H1 (cell line): ENCODE data around the gene ANKFN1. TPM values are rescaled to one million over a fixed set of nuclear protein-coding genes. Genes with fewer than 3 reads are reported as not detected.

ENCODE experiments used
- CTCF ChIA-PET: fragments of 300-600 bp; sonication (Branson Sonifier 250); formaldehyde crosslinking; loops from one replicate; lab custom pipeline; 2021; ENCODE audit not compliant: partially characterized antibody; lab: Charles Lee
- POLR2A ChIA-PET: fragments of 300-600 bp; sonication (Branson Sonifier 250); formaldehyde crosslinking; loops from one replicate; lab custom pipeline; 2021; ENCODE audit warnings: inconsistent platforms; ENCODE audit not compliant: partially characterized antibody; lab: Charles Lee
- DNase-seq, 2 experiments: peaks; one replicate each; pipeline versions ENCODE4 v3.0.0 to v3.0.0-alpha.2; 2010 to 2022; ENCODE audit warnings: low spot score in 2 of 2, low read depth in 1 of 2, mixed read lengths in 1 of 2
- FAIRE-seq: peaks from 2 replicates; lab custom pipeline; 2011; peaks lifted over from hg19 to GRCh38; lab: Jason Lieb, UNC
- H2AFZ ChIP-seq: 2 replicates; pipeline ENCODE4 v1.8.1; 2012; ENCODE audit warnings: low read length, inconsistent platforms
- H2AK5ac ChIP-seq: 2 replicates; pipeline ENCODE4 v1.6.1; 2013; ENCODE audit warnings: low read depth, low read length
- H2BK120ac ChIP-seq: replicated peaks from 2 replicates; pipeline ENCODE3; 2013; ENCODE audit warnings: low read depth, low read length, inconsistent platforms
- H2BK12ac ChIP-seq: 2 replicates; pipeline ENCODE4 v1.6.1; 2013; ENCODE audit warnings: low read depth, low read length
- H2BK15ac ChIP-seq: 2 replicates; pipeline ENCODE4 v1.6.1; 2013; ENCODE audit warnings: low read length
- H2BK20ac ChIP-seq: 2 replicates; pipeline ENCODE4 v1.6.1; 2013; ENCODE audit warnings: low read length
- H2BK5ac ChIP-seq: 2 replicates; pipeline ENCODE4 v1.6.1; 2013; ENCODE audit warnings: low read depth, low read length
- H3K14ac ChIP-seq: 2 replicates; pipeline ENCODE4 v1.6.1; 2013; ENCODE audit warnings: inconsistent platforms; ENCODE audit not compliant: insufficient read length
- H3K18ac ChIP-seq: 2 replicates; pipeline ENCODE4 v1.6.1; 2013; ENCODE audit warnings: low read length; ENCODE audit errors: extremely low read depth
- H3K23ac ChIP-seq: 2 replicates; pipeline ENCODE4 v1.6.1; 2013; ENCODE audit warnings: inconsistent platforms; ENCODE audit not compliant: insufficient read length
- H3K23me2 ChIP-seq: 2 replicates; pipeline ENCODE4 v1.6.1; 2013; ENCODE audit warnings: low read depth, low read length
- H3K27ac ChIP-seq: 2 replicates; pipeline ENCODE4 v1.6.1; 2011; ENCODE audit warnings: low read depth, low read length, inconsistent platforms
- H3K27me3 ChIP-seq, 4 experiments: replicated peaks in 1 of 4; 1 replicate in 1 of 4; 2 replicates in 3 of 4; pipeline versions ENCODE4 v1.6.1 to v1.8.1; 2011 to 2013; ENCODE audit warnings: low read length in 3 of 4, mild to moderate bottlenecking in 3 of 4, inconsistent platforms in 2 of 4, mixed read lengths in 2 of 4, moderate library complexity in 1 of 4; ENCODE audit not compliant: control insufficient read depth in 3 of 4, insufficient read depth in 3 of 4; ENCODE audit errors: extremely low read depth in 1 of 4
- H3K36me3 ChIP-seq, 4 experiments: 2 replicates each; pipeline versions ENCODE4 v1.6.1 to v1.8.1; 2011 to 2013; ENCODE audit warnings: mild to moderate bottlenecking in 4 of 4, low read length in 3 of 4, moderate library complexity in 2 of 4, control low read depth in 1 of 4, inconsistent platforms in 1 of 4; ENCODE audit not compliant: insufficient read depth in 4 of 4, control insufficient read depth in 2 of 4
- H3K4ac ChIP-seq: replicated peaks from 2 replicates; pipeline ENCODE3; 2013; ENCODE audit warnings: low read length, low read depth, mixed read lengths, inconsistent platforms; ENCODE audit not compliant: insufficient read length
- H3K4me1 ChIP-seq, 4 experiments: replicated peaks in 1 of 4; 1 replicate in 1 of 4; 2 replicates in 3 of 4; pipeline versions ENCODE4 v1.6.1 to v1.8.1; 2011 to 2013; ENCODE audit warnings: low read length in 3 of 4, inconsistent platforms in 2 of 4, mixed read lengths in 1 of 4; ENCODE audit not compliant: insufficient read depth in 4 of 4, control insufficient read depth in 3 of 4
- H3K4me2 ChIP-seq, 2 experiments: 2 replicates each; pipeline versions ENCODE4 v1.6.1 to v1.8.1; 2011 to 2013; ENCODE audit warnings: low read depth in 2 of 2, low read length in 2 of 2, control low read depth in 1 of 2, inconsistent platforms in 1 of 2, mild to moderate bottlenecking in 1 of 2; ENCODE audit not compliant: insufficient read depth in 1 of 2
- H3K4me3 ChIP-seq, 4 experiments: fragments of 200-600, 300-600 bp in 1 of 4; sonication (generic), shearing (Covaris generic), sonication (Bioruptor Twin) in 1 of 4; 2 replicates each; pipeline versions ENCODE4 v1.5.1 to v1.8.1; 2011 to 2016; ENCODE audit warnings: low read length in 4 of 4, low read depth in 3 of 4, control low read depth in 2 of 4, inconsistent platforms in 2 of 4, mild to moderate bottlenecking in 2 of 4, mixed read lengths in 1 of 4, moderate library complexity in 1 of 4; ENCODE audit not compliant: insufficient read depth in 2 of 4; ENCODE audit errors: extremely low read depth in 1 of 4
- H3K56ac ChIP-seq: replicated peaks from 2 replicates; pipeline ENCODE3; 2013; ENCODE audit warnings: low read depth, mild to moderate bottlenecking, mixed read lengths, low read length, inconsistent platforms; ENCODE audit not compliant: insufficient read length
- H3K79me1 ChIP-seq: 2 replicates; pipeline ENCODE4 v1.6.1; 2013; ENCODE audit warnings: low read depth, low read length, control low read depth
- H3K79me2 ChIP-seq, 2 experiments: 2 replicates each; pipeline versions ENCODE4 v1.6.1 to v1.8.1; 2012 to 2013; ENCODE audit warnings: low read length in 2 of 2, mild to moderate bottlenecking in 2 of 2, inconsistent platforms in 1 of 2; ENCODE audit not compliant: insufficient read depth in 2 of 2, control insufficient read depth in 1 of 2
- H3K9ac ChIP-seq, 4 experiments: replicated peaks in 1 of 4; 1 replicate in 1 of 4; 2 replicates in 3 of 4; pipeline versions ENCODE4 v1.6.1 to v1.8.1; 2011 to 2013; ENCODE audit warnings: low read depth in 3 of 4, low read length in 3 of 4, control low read depth in 2 of 4, mild to moderate bottlenecking in 2 of 4, moderate library complexity in 2 of 4, inconsistent platforms in 1 of 4; ENCODE audit errors: extremely low read depth in 1 of 4
- H3K9me3 ChIP-seq, 2 experiments: 2 replicates each; pipeline versions ENCODE4 v1.6.1 to v1.8.1; 2012 to 2013; ENCODE audit warnings: mild to moderate bottlenecking in 2 of 2, moderate library complexity in 2 of 2, control low read depth in 1 of 2, inconsistent platforms in 1 of 2, low read depth in 1 of 2, low read length in 1 of 2, mixed read lengths in 1 of 2; ENCODE audit not compliant: insufficient read depth in 2 of 2
- H4K20me1 ChIP-seq, 2 experiments: replicated peaks in 1 of 2; 2 replicates each; pipeline versions ENCODE3 to v1.8.1; 2011 to 2013; ENCODE audit warnings: inconsistent platforms in 2 of 2, low read length in 2 of 2, mild to moderate bottlenecking in 1 of 2; ENCODE audit not compliant: insufficient read depth in 2 of 2, control insufficient read depth in 1 of 2
- H4K5ac ChIP-seq: 2 replicates; pipeline ENCODE4 v1.6.1; 2013; ENCODE audit warnings: low read length, low read depth, mixed read lengths, inconsistent platforms; ENCODE audit not compliant: insufficient read length
- H4K8ac ChIP-seq: 2 replicates; pipeline ENCODE4 v1.8.0; 2013; ENCODE audit warnings: mild to moderate bottlenecking, moderate library complexity, low read length, inconsistent platforms; ENCODE audit not compliant: insufficient read depth; ENCODE audit errors: extremely low read depth
- H4K91ac ChIP-seq: replicated peaks from 2 replicates; pipeline ENCODE3; 2013; ENCODE audit warnings: low read length, mixed read lengths, inconsistent platforms; ENCODE audit not compliant: insufficient read length
- BCL11A ChIP-seq, 2 experiments: IDR thresholded peaks; one replicate each; pipeline ENCODE4 v1.6.1; 2011; ENCODE audit warnings: low read depth in 2 of 2, low read length in 2 of 2, mild to moderate bottlenecking in 2 of 2
- CHD2 ChIP-seq: IDR thresholded peaks from 2 replicates; pipeline ENCODE4 v1.6.1; 2012; ENCODE audit warnings: low read length, improper control_type of control experiment
- CREB1 ChIP-seq: IDR thresholded peaks from 2 replicates; pipeline ENCODE4 v1.6.1; 2012; ENCODE audit warnings: inconsistent platforms
- EGR1 ChIP-seq: IDR thresholded peaks from 2 replicates; pipeline ENCODE4 v1.6.1; 2011; ENCODE audit warnings: low read depth, low read length, borderline replicate concordance
- EZH2 ChIP-seq: fragments of 200-600 bp; sonication (generic); IDR thresholded peaks from 2 replicates; pipeline ENCODE4 v1.7.1; 2012; ENCODE audit warnings: low read depth, mild to moderate bottlenecking, moderate library complexity, low read length, inconsistent platforms; ENCODE audit not compliant: severe bottlenecking
- JUND ChIP-seq: IDR thresholded peaks from 2 replicates; pipeline ENCODE4 v1.6.1; 2011; ENCODE audit warnings: mild to moderate bottlenecking, improper control_type of control experiment, low read length
- MAFK ChIP-seq: IDR thresholded peaks from 2 replicates; pipeline ENCODE4 v1.6.1; 2012; ENCODE audit warnings: low read depth, mild to moderate bottlenecking, improper control_type of control experiment, low read length
- MAX ChIP-seq: IDR thresholded peaks from 2 replicates; pipeline ENCODE4 v1.6.1; 2012; ENCODE audit warnings: inconsistent platforms
- POU5F1 ChIP-seq: IDR thresholded peaks from 2 replicates; pipeline ENCODE4 v1.6.1; 2011; ENCODE audit warnings: low read depth, mild to moderate bottlenecking, low read length, moderate library complexity
- SIX5 ChIP-seq: IDR thresholded peaks from 2 replicates; pipeline ENCODE4 v1.6.1; 2011; ENCODE audit warnings: mild to moderate bottlenecking, low read depth, low read length
- SP1 ChIP-seq: IDR thresholded peaks from 2 replicates; pipeline ENCODE4 v1.6.1; 2011; ENCODE audit warnings: low read depth, low read length
- SP4 ChIP-seq: IDR thresholded peaks from 2 replicates; pipeline ENCODE4 v1.6.1; 2012; ENCODE audit warnings: low read length, inconsistent platforms
- TBP ChIP-seq: IDR thresholded peaks from 2 replicates; pipeline ENCODE4 v1.6.1; 2011; ENCODE audit warnings: low read depth, low read length, improper control_type of control experiment
- TCF12 ChIP-seq: IDR thresholded peaks from 2 replicates; pipeline ENCODE4 v1.6.1; 2011; ENCODE audit warnings: low read depth, mild to moderate bottlenecking, low read length
- ZNF274 ChIP-seq: IDR thresholded peaks from 2 replicates; pipeline ENCODE4 v1.7.0; 2012; ENCODE audit warnings: low read length, borderline replicate concordance; ENCODE audit errors: extremely low read depth
- WGBS, 2 experiments: shearing (Covaris generic) in 1 of 2; methylation state at CpG; one replicate each; pipeline versions ENCODE4 v1.1.6 to v1.1.7; 2013 to 2015; ENCODE audit warnings: low lambda C conversion rate in 2 of 2, mixed read lengths in 2 of 2, inconsistent platforms in 1 of 2, low coverage in 1 of 2, missing lambda C conversion rate in 1 of 2; ENCODE audit not compliant: insufficient replicate concordance in 2 of 2, insufficient coverage in 1 of 2, insufficient read length in 1 of 2; ENCODE audit errors: extremely low coverage in 1 of 2, missing lambda C conversion rate in 1 of 2; 5-methylcytosine and 5-hydroxymethylcytosine counted together
- polyA plus RNA-seq, 7 experiments: library from polyadenylated mRNA; depleted of rRNA in 3 of 7; stranded (reverse) in 5 of 7; unstranded in 2 of 7; fragments of >200 nt in 5 of 7; fragments of 200-250 nt in 2 of 7; gene quantifications; 1 replicate in 5 of 7; 2 replicates in 1 of 7; 4 replicates in 1 of 7; pipeline versions ENCODE4 v1.2.1 to v1.2.3, GENCODE V29; 2011 to 2013; ENCODE audit warnings: missing spikeins in 2 of 7, mixed read lengths in 2 of 7
- total RNA-seq: library from RNA; stranded (reverse); fragmentation: NEBNext Ultra II Directional; extraction: Animal tissue kit (Norgen Biotek cat#: 25700); gene quantifications from 2 replicates; pipeline ENCODE4 v1.2.1, GENCODE V29; 2021
- TF ChIP-seq, protein P1 (sequence below): IDR thresholded peaks from 2 replicates; pipeline ENCODE4 v1.6.1; 2012; ENCODE audit warnings: inconsistent platforms

The ANKFN1 gene
- total and polyA plus RNA-seq, 2 of the 8 experiments (the other 6 are each of a cell fraction or from before 2014, with no cell fraction given), result not detected

- Histone ChIP-seq H3K4me1 (no peaks in the 10 kb centered on the region), H4K91ac (no peak overlapping the region), H3K9ac (no peak overlapping the region), H3K14ac (no peak overlapping the region), H2BK5ac (no peak overlapping the region), H3K56ac (no peak overlapping the region), H3K4me2 (no peak overlapping the region), H3K4ac (no peak overlapping the region), H3K27me3 (no peaks in the 10 kb centered on the region), H3K23ac (no peak overlapping the region), H2BK12ac (no peak overlapping the region), H3K79me2 (no peaks in the 10 kb centered on the region), H4K20me1 (no peaks in the 10 kb centered on the region), H2AFZ (no peak overlapping the region), H2BK20ac (no peak overlapping the region), H3K4me3 (no peak overlapping the region), H3K9me3 (0 out of 4 replicates have a peak, but pooled peaks cover 0 to 4% of the 10 kb centered on the region in 2 experiments), H3K36me3 (no peaks in the 10 kb centered on the region), H3K18ac (no peak overlapping the region), H3K27ac (no peak overlapping the region), H2BK120ac (no peak overlapping the region), H2BK15ac (no peak overlapping the region), H4K5ac (no peak overlapping the region), H2AK5ac (no peak overlapping the region), H3K79me1 (no peaks in the 10 kb centered on the region), H4K8ac (no peak overlapping the region), H3K23me2 (no peaks in the 10 kb centered on the region; the same call in 1 of the 2 replicates)
- 80% methylated on average over 1 of the region's 1 CpG; no CpG with 5 or more reads in 1 of the 2 experiments for WGBS, 2 experiments
- FAIRE-seq, result no peak
- ChIA-PET CTCF (interaction anchor here (3.4 kb wide), 1 partner anchor 12 kb away, joined by 10 read pairs; no protein-coding TSS in a partner anchor), POLR2A (no interaction called here)
- no peak for DNase-seq
- TF ChIP-seq JUND (no peak), SIX5 (no peak), CREB1 (no peak), POU5F1 (no peak), CHD2 (no peak), EGR1 (no peak), ZNF274 (no peak), SP1 (no peak), SP4 (no peak), MAFK (no peak), EZH2 (no peak), BCL11A (IDR thresholded peaks at IDR 0.05; ENCODE audit: low read depth in 2 of 2, low read length in 2 of 2) (no peak), MAX (no peak), TBP (no peak), TCF12 (no peak)
- TF ChIP-seq, protein P1, sequence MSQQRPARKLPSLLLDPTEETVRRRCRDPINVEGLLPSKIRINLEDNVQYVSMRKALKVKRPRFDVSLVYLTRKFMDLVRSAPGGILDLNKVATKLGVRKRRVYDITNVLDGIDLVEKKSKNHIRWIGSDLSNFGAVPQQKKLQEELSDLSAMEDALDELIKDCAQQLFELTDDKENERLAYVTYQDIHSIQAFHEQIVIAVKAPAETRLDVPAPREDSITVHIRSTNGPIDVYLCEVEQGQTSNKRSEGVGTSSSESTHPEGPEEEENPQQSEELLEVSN, result no peak
Observed at GRCh38 chr17:56475116-56475515, 321.8 kb downstream of the ANKFN1 start.
